Sigmoid colon (tissue), 7 donors: ENCODE measurements around the gene AIRE. TPM values are rescaled to one million over a fixed set of nuclear protein-coding genes. Genes with fewer than 3 reads are reported as not detected.
A peak's percentile ranks its signal among the peaks of the same experiment; 100 is the strongest.

Experiments
- DNase-seq: peaks from one replicate; pipeline ENCODE4 v3.0.0-alpha.2; 2019
- H3K27ac ChIP-seq, 4 donors: fragments of 200-600 bp; sonication (generic); one replicate each; pipeline ENCODE4 v1.5.1; 2016 to 2019; ENCODE audit warnings: mild to moderate bottlenecking in 1 of 4
- H3K27me3 ChIP-seq, 3 donors: fragments of 200-600 bp; sonication (generic); one replicate each; pipeline ENCODE4 v1.5.1; 2019; ENCODE audit warnings: mild to moderate bottlenecking in 1 of 3
- H3K36me3 ChIP-seq, 4 donors: fragments of 200-600 bp; sonication (generic); one replicate each; pipeline ENCODE4 v1.5.1; 2016 to 2019
- H3K4me1 ChIP-seq, 4 donors: fragments of 200-600 bp; sonication (generic); one replicate each; pipeline ENCODE4 v1.5.1; 2017 to 2019
- H3K4me3 ChIP-seq, 4 donors: fragments of 200-600 bp; sonication (generic); one replicate each; pipeline ENCODE4 v1.5.1; 2017 to 2019; ENCODE audit warnings: mild to moderate bottlenecking in 2 of 4, moderate library complexity in 1 of 4
- H3K9me3 ChIP-seq, 4 donors: fragments of 200-600 bp in 3 of 4; sonication (generic) in 3 of 4; one replicate each; pipeline versions ENCODE4 v1.5.1 to v1.6.1; 2013 to 2019
- EP300 ChIP-seq, 4 donors: sonication (generic); formaldehyde crosslinking; IDR thresholded peaks; one replicate each; pipeline ENCODE4 v1.6.1; 2017; ENCODE audit warnings: antibody characterized with exemption in 4 of 4
- POLR2A ChIP-seq, 2 donors: fragments of 450-650 bp; IDR thresholded peaks; one replicate each; pipeline ENCODE4 v1.6.1; 2016; ENCODE audit warnings: antibody characterized with exemption in 2 of 2, mild to moderate bottlenecking in 2 of 2, moderate library complexity in 2 of 2
- POLR2AphosphoS5 ChIP-seq, 4 donors: sonication (generic); formaldehyde crosslinking; IDR thresholded peaks; one replicate each; pipeline ENCODE4 v1.6.1; 2017; ENCODE audit warnings: antibody characterized with exemption in 4 of 4
- WGBS, 2 donors: extraction: QIAGEN DNeasy Blood & Tissue Kit; methylation state at CpG; one replicate each; pipeline ENCODE4 v1.1.7; 2013; 5-methylcytosine and 5-hydroxymethylcytosine counted together
- intact Hi-C: fragments of 100-400 bp; cut with DNase I; formaldehyde crosslinking; loops from one replicate; pipeline ENCODE4 v1.15.1; 2023
- polyA plus RNA-seq, 3 donors: library from polyadenylated mRNA; stranded (reverse); fragments of 200-250 nt; gene quantifications; one replicate each; pipeline ENCODE4 v1.2.3, GENCODE V29; 2013
- total RNA-seq, 4 donors: library from RNA; depleted of rRNA; stranded (reverse); fragments of >200 nt; gene quantifications; one replicate each; pipeline ENCODE4 v1.1.0, GENCODE V29; 2016
- TF ChIP-seq, protein P1 (sequence below), 4 experiments: fragments of 450-650 bp in 3 of 4; fragments of 200-600 bp in 1 of 4; IDR thresholded peaks; one replicate each; pipeline ENCODE4 v1.5.1; 2016 to 2019; ENCODE audit warnings: antibody characterized with exemption in 4 of 4, mild to moderate bottlenecking in 3 of 4, moderate library complexity in 2 of 4
- donor health status: healthy with polysubstance abuse.
- donor health status: Bipolar disorder and iron deficiency.
- donor health status: healthy.

The AIRE gene
- total and polyA plus RNA-seq, 7 donors = 0.61 TPM; not detected in 6

DNA sequence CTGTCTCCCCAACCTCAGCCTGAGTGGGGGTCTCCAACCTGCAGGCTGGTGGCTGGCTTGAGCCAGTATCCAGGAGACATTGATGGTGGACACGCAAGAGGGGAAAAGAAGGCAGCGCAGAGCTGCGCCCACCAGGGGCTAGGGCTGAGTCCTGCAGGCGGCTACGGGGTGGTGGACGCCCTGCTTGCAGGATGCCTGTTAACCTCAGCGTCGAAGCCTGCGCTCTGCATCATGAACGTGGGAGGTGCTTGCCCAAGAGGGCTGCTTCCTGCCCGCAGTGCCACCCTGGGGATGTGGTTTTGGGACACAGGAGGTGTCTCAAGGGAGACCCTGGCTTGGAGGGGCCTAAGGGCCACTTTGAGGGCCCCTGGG lies 41.9 kb downstream of the AIRE start:
- intact Hi-C loops = no loop called here
- no peak for DNase-seq
- Histone ChIP-seq H3K4me1 (no peaks in the 10 kb centered on the region), H3K4me3 (no peak overlapping the region), H3K27ac (no peak overlapping the region), H3K9me3 (no peaks in the 10 kb centered on the region), H3K27me3 (no peaks in the 10 kb centered on the region), H3K36me3 (peaks cover 0 to 81% (median 10%) of the 10 kb centered on the region in 4 donors)
- no peak for TF ChIP-seq POLR2A (IDR thresholded peaks at IDR 0.05)
- TF ChIP-seq, protein P1, sequence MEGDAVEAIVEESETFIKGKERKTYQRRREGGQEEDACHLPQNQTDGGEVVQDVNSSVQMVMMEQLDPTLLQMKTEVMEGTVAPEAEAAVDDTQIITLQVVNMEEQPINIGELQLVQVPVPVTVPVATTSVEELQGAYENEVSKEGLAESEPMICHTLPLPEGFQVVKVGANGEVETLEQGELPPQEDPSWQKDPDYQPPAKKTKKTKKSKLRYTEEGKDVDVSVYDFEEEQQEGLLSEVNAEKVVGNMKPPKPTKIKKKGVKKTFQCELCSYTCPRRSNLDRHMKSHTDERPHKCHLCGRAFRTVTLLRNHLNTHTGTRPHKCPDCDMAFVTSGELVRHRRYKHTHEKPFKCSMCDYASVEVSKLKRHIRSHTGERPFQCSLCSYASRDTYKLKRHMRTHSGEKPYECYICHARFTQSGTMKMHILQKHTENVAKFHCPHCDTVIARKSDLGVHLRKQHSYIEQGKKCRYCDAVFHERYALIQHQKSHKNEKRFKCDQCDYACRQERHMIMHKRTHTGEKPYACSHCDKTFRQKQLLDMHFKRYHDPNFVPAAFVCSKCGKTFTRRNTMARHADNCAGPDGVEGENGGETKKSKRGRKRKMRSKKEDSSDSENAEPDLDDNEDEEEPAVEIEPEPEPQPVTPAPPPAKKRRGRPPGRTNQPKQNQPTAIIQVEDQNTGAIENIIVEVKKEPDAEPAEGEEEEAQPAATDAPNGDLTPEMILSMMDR (IDR thresholded peaks at IDR 0.05) = no peak
- TF ChIP-seq POLR2AphosphoS5 (IDR thresholded peaks at IDR 0.05) = no peak
- no peak for TF ChIP-seq EP300 (IDR thresholded peaks at IDR 0.05)
- 84 to 89% methylated on average over 11 of the region's 11 CpGs for WGBS, 2 donors

DNA sequence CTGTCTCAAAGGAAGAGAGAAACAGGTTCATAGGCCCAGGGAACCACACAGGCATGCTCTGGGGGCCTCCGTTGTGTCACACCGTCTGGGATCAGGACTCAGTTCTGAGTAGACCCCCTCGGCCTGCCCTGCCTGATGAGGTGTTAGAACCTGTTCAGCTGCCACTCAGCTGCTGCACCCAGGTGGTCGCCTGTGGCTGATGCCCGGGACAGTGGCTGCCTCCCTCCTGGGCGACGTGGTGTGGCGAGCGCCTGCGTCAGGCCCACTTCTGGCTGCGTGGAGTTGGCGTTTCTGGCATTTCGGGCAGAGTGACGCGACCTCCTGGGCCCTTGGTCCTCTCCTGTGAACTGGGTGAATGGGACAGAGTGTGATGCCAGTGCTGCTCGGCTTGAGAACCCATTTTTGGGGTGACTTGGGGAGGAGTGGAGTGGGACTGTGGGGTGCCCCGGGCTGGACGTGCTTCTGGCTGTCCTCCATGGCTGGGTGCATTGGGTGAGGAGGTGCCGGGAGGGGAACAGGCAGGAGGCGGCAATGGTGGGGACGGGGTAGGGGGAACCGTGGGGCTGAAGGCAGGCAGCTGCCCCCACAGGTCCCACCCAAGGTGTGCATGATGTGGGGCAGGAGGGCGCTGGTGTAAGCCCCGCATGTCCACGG lies 42.7 kb downstream of the AIRE start:
- Histone ChIP-seq H3K36me3 (peaks cover 0 to 81% (median 9%) of the 10 kb centered on the region in 4 donors), H3K9me3 (no peaks in the 10 kb centered on the region), H3K27me3 (no peaks in the 10 kb centered on the region), H3K27ac (no peak overlapping the region), H3K4me1 (no peaks in the 10 kb centered on the region), H3K4me3 (no peak overlapping the region)
- intact Hi-C loops = no loop called here
- no peak for DNase-seq
- TF ChIP-seq, protein P1 (IDR thresholded peaks at IDR 0.05) = no peak
- TF ChIP-seq POLR2AphosphoS5 (IDR thresholded peaks at IDR 0.05) (no peak), EP300 (IDR thresholded peaks at IDR 0.05) (no peak), POLR2A (IDR thresholded peaks at IDR 0.05) (no peak)
- WGBS, 2 donors = 63 to 85% methylated on average over 25 of the region's 25 CpGs

- Histone ChIP-seq H3K36me3 (peaks cover 0 to 71% (median 7%) of the 10 kb centered on the region in 4 donors), H3K27me3 (no peaks in the 10 kb centered on the region), H3K27ac (no peak overlapping the region), H3K4me3 (no peak overlapping the region), H3K9me3 (no peaks in the 10 kb centered on the region), H3K4me1 (peaks cover 0 to 5% (median 0%) of the 10 kb centered on the region in 4 donors)
- 50 to 81% methylated on average over 26 of the region's 26 CpGs for WGBS, 2 donors
- intact Hi-C loops = no loop called here
- no peak for DNase-seq
- TF ChIP-seq POLR2AphosphoS5 (IDR thresholded peaks at IDR 0.05) (peak in 1 of 4 donors; percentile 6), POLR2A (IDR thresholded peaks at IDR 0.05) (no peak)
These were observed 43.6 kb downstream of the AIRE start for GRCh38 chr21:44329086-44329889.

GRCh38 chr21:44329971-44330681 lies 44.5 kb downstream of the AIRE start:
- TF ChIP-seq POLR2A (IDR thresholded peaks at IDR 0.05) (no peak), EP300 (IDR thresholded peaks at IDR 0.05) (no peak), POLR2AphosphoS5 (IDR thresholded peaks at IDR 0.05) (no peak)
- TF ChIP-seq, protein P1 (IDR thresholded peaks at IDR 0.05) = no peak
- Histone ChIP-seq H3K9me3 (no peaks in the 10 kb centered on the region), H3K36me3 (peaks cover 0 to 67% (median under 1%) of the 10 kb centered on the region in 4 donors), H3K4me3 (no peak overlapping the region), H3K27me3 (no peaks in the 10 kb centered on the region), H3K4me1 (peaks cover 0 to 5% (median 0%) of the 10 kb centered on the region in 4 donors), H3K27ac (no peak overlapping the region)
- intact Hi-C loops = no loop called here
- WGBS, 2 donors = 83 to 89% methylated on average over 44 of the region's 44 CpGs
- DNase-seq = no peak

DNA sequence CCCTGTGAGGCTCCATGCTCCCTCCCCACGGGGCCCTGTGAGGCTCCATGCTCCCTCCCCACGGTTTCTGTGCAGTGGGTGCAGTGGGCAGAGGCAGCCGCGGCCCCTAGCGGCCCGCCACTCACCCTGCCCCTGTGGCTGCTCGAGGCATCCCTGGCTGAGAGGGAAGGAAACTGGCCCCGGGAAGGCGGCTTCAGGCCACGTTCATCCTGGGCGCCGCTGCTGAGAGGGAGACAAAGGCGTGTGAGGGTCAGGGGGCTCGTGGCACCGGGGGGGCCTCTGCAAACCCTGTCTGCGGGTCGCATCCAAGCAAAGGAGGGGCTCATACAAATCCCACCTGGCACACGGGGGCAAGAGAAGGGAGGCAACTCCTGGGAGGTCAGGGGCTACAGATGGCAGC lies 45.0 kb downstream of the AIRE start:
- Histone ChIP-seq H3K36me3 (peaks cover 0 to 67% (median 3%) of the 10 kb centered on the region in 4 donors), H3K4me3 (no peak overlapping the region), H3K4me1 (peaks cover 0 to 5% (median 0%) of the 10 kb centered on the region in 4 donors), H3K27ac (no peak overlapping the region), H3K9me3 (no peaks in the 10 kb centered on the region), H3K27me3 (no peaks in the 10 kb centered on the region)
- no peak for TF ChIP-seq EP300 (IDR thresholded peaks at IDR 0.05)
- TF ChIP-seq POLR2AphosphoS5 (IDR thresholded peaks at IDR 0.05) = no peak
- no peak for TF ChIP-seq POLR2A (IDR thresholded peaks at IDR 0.05)
- TF ChIP-seq, protein P1 (IDR thresholded peaks at IDR 0.05) = no peak
- 82 to 86% methylated on average over 18 of the region's 18 CpGs for WGBS, 2 donors
- DNase-seq = no peak
- intact Hi-C loops = no loop called here
